Esophagus muscularis mucosa (tissue), 4 donors: ENCODE results near the gene AGAP1.

Source experiments
- CTCF ChIP-seq, 3 experiments: fragments of 200-600 bp in 2 of 3; fragments of 450-650 bp in 1 of 3; sonication (generic) in 2 of 3; IDR thresholded peaks; one replicate each; pipeline ENCODE4 v1.5.1; 2017 to 2019; ENCODE audit warnings: antibody characterized with exemption in 3 of 3, mild to moderate bottlenecking in 2 of 3, moderate library complexity in 1 of 3
- EP300 ChIP-seq: sonication (generic); formaldehyde crosslinking; IDR thresholded peaks from one replicate; pipeline ENCODE4 v1.6.1; 2017; ENCODE audit warnings: antibody characterized with exemption
- POLR2A ChIP-seq: fragments of 450-650 bp; IDR thresholded peaks from one replicate; pipeline ENCODE4 v1.6.1; 2017; ENCODE audit warnings: antibody characterized with exemption, moderate library complexity, mild to moderate bottlenecking, low read depth
- POLR2AphosphoS5 ChIP-seq, 2 donors: sonication (generic); formaldehyde crosslinking; IDR thresholded peaks; one replicate each; pipeline ENCODE4 v1.6.1; 2017; ENCODE audit warnings: antibody characterized with exemption in 2 of 2

GRCh38 chr2:236056141-236056540, 562.3 kb downstream of the AGAP1 start:
- TF ChIP-seq CTCF (IDR thresholded peaks at IDR 0.05) (no peak), POLR2A (no peak), POLR2AphosphoS5 (IDR thresholded peaks at IDR 0.05) (no peak), EP300 (no peak)
